ENCODE measurements around the gene RHOC.

DNA sequence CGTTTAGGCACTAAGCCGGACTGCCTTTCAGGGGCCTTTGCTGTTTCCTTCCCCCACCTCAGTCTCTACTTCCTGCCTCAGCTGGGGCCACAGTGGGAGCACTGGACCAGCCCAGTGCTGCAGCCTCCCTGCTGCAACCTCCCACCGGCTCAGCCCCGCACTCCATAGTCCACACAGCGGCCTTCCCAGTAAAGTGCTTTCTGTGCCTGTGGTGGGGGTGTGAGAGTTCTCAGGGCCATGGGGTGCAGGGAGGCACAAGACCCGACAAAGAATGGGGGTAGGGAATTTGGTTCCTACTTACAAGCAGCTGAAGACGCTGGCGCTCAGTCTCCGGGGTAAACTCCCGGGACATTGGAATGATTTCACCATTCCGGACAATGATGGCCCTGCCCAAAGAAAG, 4.7 kb upstream of the RHOC start:
- TF ChIP-seq POLR2A (IDR thresholded peaks at IDR 0.05; ENCODE audit: low read depth, low read length) (no peak), TAF1 (IDR thresholded peaks at IDR 0.05; ENCODE audit: borderline replicate concordance, low read depth, low read length) (no peak), POLR2AphosphoS5 (IDR thresholded peaks at IDR 0.05; ENCODE audit: low read depth, low read length) (no peak)
